Caco-2 (cell line): ENCODE measurements around the gene GUCD1. TPM values are rescaled to one million over a fixed set of nuclear protein-coding genes. Genes with fewer than 3 reads are reported as not detected.

Experiments used
- BruUV-seq: library from RNA; stranded (reverse); fragments of 400-500 nt; replicated peaks from 2 replicates; lab custom pipeline; 2021; lab: Mats Ljungman, UMichigan
- CTCF ChIA-PET: fragments of 300-600 bp; sonication (Branson Sonifier 250); formaldehyde crosslinking; loops from one replicate; lab custom pipeline; 2022; ENCODE audit warnings: antibody characterized with exemption; lab: Charles Lee
- POLR2A ChIA-PET: fragments of 300-600 bp; sonication (Branson Sonifier 250); formaldehyde crosslinking; loops from one replicate; lab custom pipeline; 2022; ENCODE audit warnings: antibody characterized with exemption; lab: Charles Lee
- DNase-seq, 2 experiments: peaks; one replicate each; pipeline versions ENCODE4 v3.0.0 to v3.0.0-alpha.2; 2020 to 2022
- H3K27me3 ChIP-seq: replicated peaks from 2 replicates; pipeline ENCODE4 v1.6.0; 2011; ENCODE audit warnings: low read length; ENCODE audit not compliant: control insufficient read depth, insufficient read depth
- H3K36me3 ChIP-seq: 2 replicates; pipeline ENCODE4 v1.5.1; 2011; ENCODE audit warnings: low read length; ENCODE audit not compliant: control insufficient read depth, insufficient read depth
- H3K4me1 ChIP-seq: fragments of 250-450 bp; sonication (Bioruptor Pico); 2 replicates; pipeline ENCODE4 v1.5.1; 2020; ENCODE audit warnings: mild to moderate bottlenecking
- H3K4me3 ChIP-seq: 2 replicates; pipeline ENCODE4 v1.5.1; 2011; ENCODE audit warnings: low read depth, mild to moderate bottlenecking, control low read depth, low read length
- H3K9me3 ChIP-seq: fragments of 250-450 bp; sonication (Bioruptor Pico); 2 replicates; pipeline ENCODE4 v1.5.1; 2020; ENCODE audit warnings: mild to moderate bottlenecking, moderate library complexity
- H3K27ac Mint-ChIP-seq: one replicate; pipeline ENCODE4 v1.8.0; 2022; ENCODE audit warnings: mixed read lengths; ENCODE audit not compliant: unreplicated experiment
- H3K27me3 Mint-ChIP-seq: one replicate; pipeline ENCODE4 v1.8.0; 2022; ENCODE audit warnings: mixed read lengths; ENCODE audit not compliant: insufficient read depth, unreplicated experiment
- H3K36me3 Mint-ChIP-seq: one replicate; pipeline ENCODE4 v1.8.0; 2022; ENCODE audit warnings: mild to moderate bottlenecking, mixed read lengths; ENCODE audit not compliant: insufficient read depth, unreplicated experiment
- H3K4me1 Mint-ChIP-seq: one replicate; pipeline ENCODE4 v1.8.0; 2022; ENCODE audit warnings: low read depth, mixed read lengths; ENCODE audit not compliant: unreplicated experiment
- H3K4me3 Mint-ChIP-seq: one replicate; pipeline ENCODE4 v1.8.0; 2022; ENCODE audit warnings: mild to moderate bottlenecking, moderate library complexity, mixed read lengths; ENCODE audit not compliant: unreplicated experiment
- H3K9me3 Mint-ChIP-seq: one replicate; pipeline ENCODE4 v1.8.0; 2022; ENCODE audit warnings: mixed read lengths; ENCODE audit not compliant: unreplicated experiment
- CTCF ChIP-seq, 2 experiments: fragments of 200-600 bp in 1 of 2; IDR thresholded peaks; 1 replicate in 1 of 2; 2 replicates in 1 of 2; pipeline versions ENCODE4 v1.5.1 to v1.8.0; 2011 to 2022; ENCODE audit warnings: antibody characterized with exemption in 1 of 2, control low read depth in 1 of 2, inconsistent platforms in 1 of 2, low read depth in 1 of 2, low read length in 1 of 2, mild to moderate bottlenecking in 1 of 2, moderate library complexity in 1 of 2; ENCODE audit not compliant: insufficient read depth in 1 of 2, severe bottlenecking in 1 of 2, unreplicated experiment in 1 of 2
- intact Hi-C: fragments of 100-400 bp; cut with micrococcal nuclease; formaldehyde crosslinking; loops from one replicate; pipeline ENCODE4 v1.10.0; 2022; ENCODE audit not compliant: unreplicated experiment
- total RNA-seq: library from RNA; stranded (reverse); gene quantifications from 2 replicates; pipeline ENCODE4 v1.2.3, GENCODE V29; 2022

The GUCD1 gene
- total RNA-seq, 1 experiment from 2014 or later, result 127 TPM

GRCh38 chr22:24497841-24498258 lies 57.1 kb downstream of the GUCD1 start:
- Mint-ChIP-seq H3K4me1 (peaks cover 63% of the 10 kb centered on the region), H3K9me3 (no peaks in the 10 kb centered on the region), H3K4me3 (no peak overlapping the region), H3K27ac (peak overlapping the region; percentile 42), H3K27me3 (no peaks in the 10 kb centered on the region), H3K36me3 (peaks cover 22% of the 10 kb centered on the region)
- H3K9me3 ChIP-seq, result no peaks in the 10 kb centered on the region
- BruUV-seq, result no TSS peak
- H3K4me3 ChIP-seq, result no peak overlapping the region
- DNase-seq, result no peak
- ChIA-PET POLR2A (no interaction called here), CTCF (interaction anchor here (1.5 kb wide), 1 partner anchor 24 kb away, joined by 3 read pairs; no protein-coding TSS in a partner anchor)
- TF ChIP-seq CTCF (IDR thresholded peaks at IDR 0.05; ENCODE audit: insufficient read depth in 1 of 2, low read depth in 1 of 2, low read length in 1 of 2, severe bottlenecking in 1 of 2, unreplicated experiment in 1 of 2), result no peak
- H3K36me3 ChIP-seq, result no peaks in the 10 kb centered on the region
- intact Hi-C loops, result no loop called here
- no peaks in the 10 kb centered on the region for H3K27me3 ChIP-seq
- peaks cover 77% of the 10 kb centered on the region for H3K4me1 ChIP-seq

- no TSS peak for BruUV-seq
- peaks cover 60% of the 10 kb centered on the region for H3K4me1 Mint-ChIP-seq
- intact Hi-C loops, result no loop called here
- TF ChIP-seq CTCF (IDR thresholded peaks at IDR 0.05; ENCODE audit: insufficient read depth in 1 of 2, low read depth in 1 of 2, low read length in 1 of 2, severe bottlenecking in 1 of 2, unreplicated experiment in 1 of 2), result no peak
- no peaks in the 10 kb centered on the region for H3K36me3 ChIP-seq
- no peak overlapping the region for H3K4me3 Mint-ChIP-seq
- no peak overlapping the region for H3K27ac Mint-ChIP-seq
- no peak overlapping the region for H3K4me3 ChIP-seq
- no peaks in the 10 kb centered on the region for H3K27me3 ChIP-seq
- H3K36me3 Mint-ChIP-seq, result peaks cover 29% of the 10 kb centered on the region
- DNase-seq, result no peak
- H3K9me3 ChIP-seq, result no peaks in the 10 kb centered on the region
- no peaks in the 10 kb centered on the region for H3K9me3 Mint-ChIP-seq
- ChIA-PET CTCF (interaction anchor here (0.6 to 1.5 kb wide), 6 partner anchors 13 to 73 kb away, joined by 3 to 10 read pairs (median 3); no protein-coding TSS in a partner anchor), POLR2A (no interaction called here)
- no peaks in the 10 kb centered on the region for H3K27me3 Mint-ChIP-seq
- peaks cover 74% of the 10 kb centered on the region for H3K4me1 ChIP-seq
Observed at GRCh38 chr22:24496661-24497060, 58.3 kb downstream of the GUCD1 start.

GRCh38 chr22:24496234-24496633 lies 58.7 kb downstream of the GUCD1 start:
- Histone ChIP-seq H3K27me3 (no peaks in the 10 kb centered on the region), H3K4me1 (peaks cover 70% of the 10 kb centered on the region), H3K9me3 (no peaks in the 10 kb centered on the region), H3K36me3 (no peaks in the 10 kb centered on the region), H3K4me3 (no peak overlapping the region)
- intact Hi-C loops, result no loop called here
- BruUV-seq, result TSS peak; percentile 39
- POLR2A ChIA-PET, result no interaction called here
- no peak for DNase-seq
- Mint-ChIP-seq H3K36me3 (peaks cover 31% of the 10 kb centered on the region), H3K4me3 (no peak overlapping the region), H3K27me3 (no peaks in the 10 kb centered on the region), H3K9me3 (no peaks in the 10 kb centered on the region), H3K27ac (no peak overlapping the region), H3K4me1 (peaks cover 58% of the 10 kb centered on the region)
- CTCF ChIA-PET, result interaction anchor here (0.6 to 1.5 kb wide), 5 partner anchors 13 to 58 kb away, joined by 3 to 10 read pairs (median 3); no protein-coding TSS in a partner anchor
- no peak for TF ChIP-seq CTCF (IDR thresholded peaks at IDR 0.05; ENCODE audit: insufficient read depth in 1 of 2, low read depth in 1 of 2, low read length in 1 of 2, severe bottlenecking in 1 of 2, unreplicated experiment in 1 of 2)
